Activated effector memory CD4-positive, alpha-beta T cell treated with Interleukin-2 at 50 U/mL for 16 hours (primary cell): ENCODE data around the gene DVL3.
"Not testable (repeated sequence)": the region's sequence is repeated elsewhere in the genome, so short reads cannot be mapped to it uniquely, and the experiment has no call there.

Experiments
- DNase-seq: peaks from one replicate; pipeline ENCODE4 v3.0.0-alpha.2; 2020

DVL3 gene

GRCh38 chr3:184156522-184156955 lies 1.4 kb downstream of the DVL3 start:
- no peak for DNase-seq

DNA sequence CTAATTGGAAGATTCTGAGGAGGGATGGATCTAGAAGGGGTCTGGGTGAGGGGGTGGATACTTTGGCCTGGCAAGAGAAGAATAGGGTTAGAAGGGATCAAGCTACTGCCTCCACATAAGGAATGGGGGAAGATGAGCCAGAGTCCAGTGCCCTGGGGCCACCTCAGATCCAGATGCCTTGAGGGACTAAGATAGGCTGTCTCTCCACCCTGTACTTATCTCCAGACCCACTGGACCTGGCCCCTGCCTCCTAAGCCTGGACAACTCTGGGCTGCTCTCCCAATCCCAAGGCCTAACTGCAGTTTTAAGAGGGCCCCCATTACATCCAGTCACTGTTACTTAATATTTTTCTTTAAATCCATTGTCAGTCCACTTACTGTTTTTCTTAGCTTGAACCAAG lies 2.0 kb downstream of the DVL3 start:
- DNase-seq: no peak

DNA sequence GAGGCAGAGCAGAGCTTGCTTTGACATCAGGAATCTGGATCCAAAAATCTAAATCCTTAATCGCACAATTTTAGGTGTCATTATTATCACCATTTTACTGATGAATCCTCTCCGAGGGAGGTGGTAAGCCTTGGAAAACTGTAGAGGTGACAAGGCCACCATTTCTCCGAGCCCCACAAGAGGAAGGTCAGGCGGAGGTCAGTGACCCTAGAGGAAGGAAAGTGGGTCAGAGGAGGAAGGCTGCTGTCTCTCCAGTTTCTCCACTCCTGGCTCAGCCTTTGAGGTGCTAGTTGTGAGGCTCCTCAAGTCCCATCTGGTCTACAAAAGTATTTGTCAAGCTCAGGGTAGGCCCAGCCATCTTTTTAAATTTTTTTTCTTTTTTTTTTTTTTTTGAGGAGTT lies 3.2 kb downstream of the DVL3 start:
- DNase-seq: no peak

DNA sequence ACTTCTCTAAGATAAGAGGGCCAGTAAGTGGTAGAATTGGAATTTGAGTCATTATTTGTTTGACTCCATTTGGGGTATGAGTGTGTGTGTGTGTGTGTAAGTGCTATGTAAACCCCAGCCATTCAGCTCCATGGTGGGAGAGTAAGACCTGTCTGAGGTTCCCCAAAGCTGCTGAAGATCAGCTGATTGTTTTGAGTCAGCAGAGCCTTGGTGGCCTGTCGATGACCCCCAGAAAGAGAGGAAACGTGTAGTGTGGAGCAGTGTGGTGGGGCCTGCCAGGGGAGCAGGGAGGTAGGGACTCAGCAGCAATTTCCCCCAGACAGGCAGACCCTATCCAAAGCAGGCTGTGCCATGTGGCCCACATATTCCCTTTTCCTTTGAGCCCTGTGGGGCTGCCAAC lies 5.3 kb downstream of the DVL3 start:
- no peak for DNase-seq

- not testable (repeated sequence) for DNase-seq
Observed at GRCh38 chr3:184162571-184163070, 7.4 kb downstream of the DVL3 start.

GRCh38 chr3:184164648-184165330 lies 9.6 kb downstream of the DVL3 start:
- no peak for DNase-seq

DNA sequence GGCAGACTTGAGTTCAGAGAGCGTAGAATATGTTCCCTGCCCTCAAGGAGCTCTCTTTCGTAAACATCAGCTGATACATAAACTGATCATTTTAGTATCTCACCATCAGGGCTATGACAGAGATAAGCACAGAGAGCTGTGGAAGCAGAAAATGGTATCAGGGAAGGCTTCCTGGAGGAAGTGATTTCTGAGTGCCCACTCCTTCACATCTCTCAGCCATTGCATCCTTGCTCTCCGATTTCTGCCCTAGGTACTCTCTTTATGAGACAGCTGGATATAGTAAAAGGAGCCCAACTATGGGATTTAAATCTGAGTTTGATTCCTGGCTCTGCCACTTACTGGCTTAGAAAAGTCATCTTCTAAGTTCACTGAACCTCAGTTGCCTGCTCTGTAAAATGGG lies 10.4 kb downstream of the DVL3 start:
- no peak for DNase-seq

DNA sequence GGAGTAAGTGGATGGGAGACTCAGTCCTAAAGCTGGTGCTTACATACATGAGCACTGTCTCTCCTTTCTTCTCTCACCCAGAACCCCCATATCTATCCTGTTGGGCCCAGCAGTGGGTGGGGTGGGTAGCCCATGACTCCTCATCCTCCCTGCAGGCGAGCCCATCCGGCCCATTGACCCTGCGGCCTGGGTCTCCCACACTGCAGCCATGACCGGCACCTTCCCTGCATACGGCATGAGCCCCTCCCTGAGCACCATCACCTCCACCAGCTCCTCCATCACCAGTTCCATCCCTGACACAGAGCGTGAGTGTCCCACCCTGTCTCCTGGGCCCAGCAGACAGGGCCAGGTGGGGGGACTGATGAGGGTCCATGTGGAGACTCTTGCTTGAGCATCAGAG lies 11.5 kb downstream of the DVL3 start:
- DNase-seq: no peak

GRCh38 chr3:184167786-184168185 lies 12.6 kb downstream of the DVL3 start:
- no peak for DNase-seq

DNA sequence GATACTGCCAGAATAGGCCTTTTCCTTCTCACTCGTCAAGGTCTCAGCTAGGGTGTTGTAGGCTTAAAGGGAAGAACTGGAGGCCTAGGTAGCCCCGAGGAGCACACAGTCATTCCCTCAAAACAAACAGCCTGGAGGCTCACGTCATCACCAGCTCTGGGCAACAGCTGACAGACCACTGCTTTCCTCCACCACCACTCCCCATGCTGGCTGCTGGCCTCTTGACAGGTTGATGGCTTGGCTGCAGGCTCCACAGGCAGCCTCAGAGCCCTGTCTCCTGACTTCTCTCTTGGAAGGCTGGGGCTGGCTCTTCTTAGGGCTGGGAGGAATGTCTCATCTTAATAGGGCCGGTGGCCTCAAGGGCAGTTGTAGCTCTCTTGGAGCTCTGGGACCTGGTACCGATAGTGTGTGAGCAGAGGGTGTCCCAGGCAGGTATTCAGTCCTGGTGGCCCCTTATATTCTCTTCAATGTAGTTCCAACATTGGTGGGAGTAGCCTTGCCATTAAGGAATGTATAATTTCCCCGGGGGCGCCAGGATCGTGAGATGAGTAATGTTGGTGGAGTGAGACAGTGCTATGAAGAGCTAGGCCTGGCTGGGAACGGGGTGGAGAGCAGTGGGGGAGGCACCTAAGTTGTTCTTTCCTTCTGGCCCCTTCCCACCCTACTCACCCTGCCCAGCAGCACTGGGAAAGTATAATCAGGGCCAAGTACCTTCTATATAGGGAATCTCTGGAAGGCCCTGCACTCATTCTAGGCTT lies 13.4 kb downstream of the DVL3 start:
- no peak for DNase-seq

DNA sequence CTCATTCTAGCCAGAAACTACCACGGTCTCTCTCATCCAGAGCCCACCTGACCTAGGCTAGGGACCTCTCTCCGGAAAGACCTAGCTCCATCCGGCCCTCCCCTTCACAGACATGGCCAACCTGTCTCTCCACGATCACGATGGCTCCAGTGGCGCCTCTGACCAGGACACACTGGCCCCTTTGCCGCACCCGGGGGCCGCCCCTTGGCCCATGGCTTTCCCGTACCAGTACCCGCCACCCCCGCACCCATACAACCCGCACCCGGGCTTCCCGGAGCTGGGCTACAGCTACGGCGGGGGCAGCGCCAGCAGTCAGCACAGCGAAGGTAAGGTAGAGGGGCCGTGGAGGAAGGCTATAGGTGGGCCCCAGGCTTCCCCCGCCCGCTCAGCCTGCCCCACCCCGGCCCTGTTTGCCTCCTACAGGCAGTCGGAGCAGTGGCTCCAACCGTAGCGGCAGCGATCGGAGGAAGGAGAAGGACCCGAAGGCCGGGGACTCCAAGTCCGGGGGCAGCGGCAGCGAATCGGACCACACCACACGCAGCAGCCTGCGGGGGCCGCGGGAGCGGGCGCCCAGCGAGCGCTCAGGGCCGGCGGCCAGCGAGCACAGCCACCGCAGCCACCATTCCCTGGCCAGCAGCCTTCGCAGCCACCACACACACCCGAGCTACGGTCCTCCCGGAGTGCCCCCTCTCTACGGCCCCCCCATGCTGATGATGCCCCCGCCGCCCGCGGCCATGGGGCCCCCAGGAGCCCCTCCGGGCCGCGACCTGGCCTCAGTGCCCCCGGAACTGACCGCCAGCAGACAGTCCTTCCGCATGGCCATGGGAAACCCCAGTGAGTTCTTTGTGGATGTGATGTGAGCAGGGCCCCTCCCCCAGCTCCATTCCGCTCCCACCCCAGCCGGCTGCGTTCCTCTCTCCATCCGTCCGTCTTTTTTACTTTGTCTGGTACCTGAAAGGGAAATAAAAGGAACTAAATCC lies 15.0 kb downstream of the DVL3 start:
- DNase-seq: no peak

DNA sequence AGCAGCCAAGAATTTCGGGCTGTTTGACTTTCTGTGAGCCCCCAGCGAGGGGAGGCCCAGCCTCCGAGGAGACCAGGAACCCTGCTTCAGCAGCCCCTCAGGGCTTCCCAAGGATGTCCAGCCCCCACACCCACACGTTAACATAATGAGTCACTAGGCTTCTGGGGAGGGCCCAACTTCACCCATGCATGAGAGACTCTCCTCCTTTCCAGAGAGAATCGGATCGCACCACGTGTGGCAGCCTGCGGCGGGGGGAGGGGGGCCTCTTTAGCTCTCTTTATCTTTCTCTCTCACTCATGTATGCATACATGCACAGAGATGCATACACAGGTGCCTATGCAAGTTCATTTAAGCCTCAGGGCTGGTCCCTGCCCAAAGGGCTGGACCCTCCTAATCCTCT lies 16.4 kb downstream of the DVL3 start:
- DNase-seq: no peak

- no peak for DNase-seq
Observed at GRCh38 chr3:184172681-184173373, 17.6 kb downstream of the DVL3 start.

DNA sequence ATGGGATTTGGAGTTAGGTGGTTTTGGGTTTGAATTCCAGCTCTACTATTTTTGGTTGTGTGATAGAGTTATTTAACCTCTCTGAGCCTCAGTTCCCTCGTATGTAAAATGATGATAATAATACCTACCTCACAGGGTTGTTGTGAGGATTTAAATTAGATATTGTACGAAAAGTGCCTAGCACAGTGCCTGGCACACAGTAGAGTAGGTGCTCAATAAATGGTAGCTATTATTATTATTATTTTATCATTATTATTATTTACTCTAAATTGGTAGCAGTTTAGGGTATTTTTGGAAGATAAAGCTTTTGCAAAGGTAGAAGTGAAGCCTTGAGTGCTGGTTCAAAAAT lies 18.2 kb downstream of the DVL3 start:
- no peak for DNase-seq

GRCh38 chr3:184174284-184174645 lies 19.1 kb downstream of the DVL3 start:
- no peak for DNase-seq

DNA sequence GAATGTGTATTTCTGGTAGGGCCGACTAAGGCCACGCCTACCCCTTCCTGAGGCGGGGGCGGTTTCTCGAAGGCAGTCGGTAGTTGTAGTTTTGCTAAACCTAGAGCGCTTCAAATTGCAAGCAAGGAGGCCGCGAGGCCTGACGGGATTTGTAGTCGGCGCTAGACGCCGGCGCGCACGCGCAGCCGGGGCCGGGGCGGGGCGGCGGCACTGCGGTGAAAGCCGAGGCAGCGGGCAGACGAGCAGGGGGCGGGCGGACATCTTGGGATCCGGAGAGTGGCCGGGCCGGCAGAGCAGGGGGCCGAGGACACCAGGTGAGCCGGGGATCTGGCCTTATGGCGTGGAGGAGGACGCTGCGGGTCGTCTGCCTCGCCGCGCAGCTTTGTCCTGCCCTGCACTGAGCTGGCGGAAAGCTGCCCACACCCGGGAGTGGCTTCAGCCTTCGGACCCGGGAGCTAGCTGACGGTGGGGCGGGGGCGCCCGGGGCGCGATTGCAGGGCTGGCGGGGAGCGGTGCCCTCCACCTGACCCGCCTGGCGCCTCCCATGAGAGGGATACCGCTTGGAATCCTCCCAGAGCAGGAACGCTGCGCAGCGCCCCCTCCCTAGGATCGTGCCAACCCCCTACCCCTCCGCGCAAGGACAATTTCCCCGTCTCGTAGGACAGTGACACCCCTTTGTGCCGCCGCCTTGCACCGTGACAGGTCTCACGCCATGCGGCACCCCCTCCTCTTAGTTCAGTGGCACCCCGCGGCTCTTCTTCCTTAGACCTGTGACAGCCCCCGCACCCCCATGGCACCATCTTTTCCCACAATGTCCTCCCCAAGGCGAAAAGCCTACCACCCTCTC lies 19.7 kb downstream of the DVL3 start, which contains the start of gene AP2M1:
TSS of gene AP2M1 (plus strand) at position 210 of the 847 bp plus-strand sequence. CDS start 2,139 bp downstream, outside the sequence.
- DNase-seq: peak; percentile 99

- no peak for DNase-seq
Observed at GRCh38 chr3:184175506-184175905, 20.3 kb downstream of the DVL3 start.

- no peak for DNase-seq
Observed at GRCh38 chr3:184175981-184176376, 20.8 kb downstream of the DVL3 start.

DNA sequence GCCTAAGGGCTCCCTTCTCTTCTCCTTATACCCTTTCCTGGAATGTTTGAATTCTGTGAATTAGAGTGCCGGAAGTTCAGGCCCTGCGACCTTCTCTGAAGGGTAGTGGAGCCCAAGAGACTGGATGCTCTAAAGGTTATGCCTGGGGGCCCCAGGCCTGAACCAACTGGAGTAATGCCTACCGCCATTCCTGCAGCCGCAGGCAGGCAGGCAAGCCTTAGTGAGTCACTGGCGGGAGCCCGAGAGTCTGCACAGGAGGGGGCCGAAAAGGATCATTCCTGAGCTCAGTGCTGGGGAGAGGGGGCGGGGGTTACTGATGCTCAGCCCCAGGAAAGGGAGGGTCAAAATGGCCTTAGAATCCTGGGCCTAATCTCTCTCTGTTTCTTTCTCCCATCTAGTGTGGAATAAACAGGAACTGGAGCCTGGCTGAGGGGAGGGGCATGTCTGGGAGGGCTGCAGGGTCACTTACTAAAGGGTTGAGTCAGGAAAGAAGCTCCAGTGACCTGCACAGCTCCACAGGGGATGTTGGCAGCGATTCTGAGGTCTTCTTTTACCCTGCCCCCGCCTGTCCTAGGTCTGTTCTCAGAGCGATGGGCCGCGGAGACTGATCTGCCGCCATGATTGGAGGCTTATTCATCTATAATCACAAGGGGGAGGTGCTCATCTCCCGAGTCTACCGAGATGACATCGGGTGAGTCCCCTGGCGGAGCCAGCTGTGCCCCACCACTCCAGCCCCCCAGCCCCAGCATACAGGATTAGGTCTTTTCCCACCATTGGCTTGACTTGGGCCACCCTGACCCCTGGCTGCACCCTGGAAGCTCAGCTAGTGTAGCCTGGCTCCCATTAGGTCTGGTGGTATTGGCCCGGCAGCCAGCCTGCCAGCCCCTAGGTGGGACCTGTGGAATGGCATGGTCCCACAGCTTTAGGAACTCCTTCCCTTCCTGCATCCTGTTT lies 21.5 kb downstream of the DVL3 start:
- DNase-seq: no peak

- no peak for DNase-seq
Observed at GRCh38 chr3:184177331-184177731, 22.2 kb downstream of the DVL3 start.
